Measurements from ENCODE around the gene CCDC7. TPM values are rescaled to one million over a fixed set of nuclear protein-coding genes. Genes with fewer than 3 reads are reported as not detected.

The CCDC7 gene
- total RNA-seq, 1 donor from 2014 or later: 22.8 TPM

DNA sequence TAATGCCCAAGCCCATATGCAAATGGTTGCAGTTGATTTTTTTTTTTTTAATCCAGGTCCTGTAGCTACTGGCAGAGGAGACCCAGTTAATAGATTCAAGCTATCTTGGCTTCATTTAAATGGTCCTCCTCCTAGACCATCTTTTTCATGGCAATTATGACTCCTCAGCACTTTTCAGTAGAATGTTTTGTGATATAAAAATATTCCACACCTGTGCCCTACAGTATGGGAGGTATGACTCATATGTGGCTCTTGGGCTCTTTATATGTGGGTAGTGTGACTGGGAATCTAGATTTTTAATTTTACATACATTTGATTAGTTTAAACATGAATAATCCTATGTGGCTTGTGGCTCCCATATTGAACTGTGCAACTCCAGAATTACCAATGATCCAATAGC is 432.0 kb downstream of the CCDC7 start:
- intact Hi-C loops (cut with DNase I): no loop called here
- H3K4me1 ChIP-seq: no peaks in the 10 kb centered on the region
- DNase-seq (no peak), ATAC-seq (no peak)
- no peak overlapping the region for H3K4me3 ChIP-seq
- no peaks in the 10 kb centered on the region for H3K9me3 ChIP-seq
- H3K36me3 ChIP-seq: no peaks in the 10 kb centered on the region
- H3K27me3 ChIP-seq (ENCODE audit: low read depth): no peaks in the 10 kb centered on the region
- H3K27ac ChIP-seq: no peak overlapping the region
- TF ChIP-seq CTCF (IDR thresholded peaks at IDR 0.05): no peak

DNA sequence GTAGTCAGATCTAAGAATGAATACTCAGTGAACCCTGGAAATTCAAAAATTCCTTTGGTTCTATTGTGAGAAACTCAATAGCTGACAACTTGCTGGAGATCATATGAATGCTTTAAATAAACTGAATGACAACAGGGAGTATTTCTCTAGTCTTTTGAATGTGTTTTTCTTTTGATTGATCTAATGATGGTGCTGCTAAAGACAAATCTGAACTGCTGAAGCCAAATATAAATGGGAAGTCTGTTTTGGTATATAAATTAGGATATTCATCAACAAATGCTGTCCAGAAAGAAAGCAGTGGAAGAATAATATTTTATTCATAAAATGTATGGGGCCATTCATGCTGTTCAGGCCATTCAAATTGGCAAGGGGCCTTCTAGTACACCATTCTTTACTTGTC is 432.7 kb downstream of the CCDC7 start:
- H3K9me3 ChIP-seq: no peaks in the 10 kb centered on the region
- no peak for ATAC-seq
- no peaks in the 10 kb centered on the region for H3K36me3 ChIP-seq
- no peak overlapping the region for H3K27ac ChIP-seq
- H3K27me3 ChIP-seq (ENCODE audit: low read depth): no peaks in the 10 kb centered on the region
- no peaks in the 10 kb centered on the region for H3K4me1 ChIP-seq
- no peak for TF ChIP-seq CTCF (IDR thresholded peaks at IDR 0.05)
- intact Hi-C loops (cut with DNase I): no loop called here
- no peak for DNase-seq
- H3K4me3 ChIP-seq: no peak overlapping the region

DNA sequence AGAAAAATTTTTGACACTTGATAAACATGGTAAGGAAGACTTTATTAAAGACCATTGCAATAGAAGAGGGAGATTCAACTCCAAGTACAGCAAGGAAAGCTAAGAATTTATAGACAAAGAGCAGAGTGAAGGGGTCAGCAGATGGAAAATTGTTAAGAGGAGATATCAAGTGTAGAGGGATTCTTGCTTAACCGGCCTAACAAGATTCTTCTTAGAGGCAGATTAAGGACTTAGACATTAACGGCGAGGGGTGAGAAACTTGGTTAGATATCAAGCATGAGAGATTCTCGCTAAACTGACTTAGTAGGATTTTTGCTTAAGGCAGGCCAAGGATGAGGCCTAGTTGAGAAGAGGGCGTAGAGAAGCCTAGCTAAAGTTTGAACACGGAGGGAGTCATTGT is 436.1 kb downstream of the CCDC7 start:
- DNase-seq: no peak

GRCh38 chr10:32887481-32887880 is 441.5 kb downstream of the CCDC7 start:
- H3K27ac ChIP-seq: no peak overlapping the region
- H3K4me1 ChIP-seq: no peaks in the 10 kb centered on the region
- H3K9me3 ChIP-seq: no peaks in the 10 kb centered on the region
- no peak for TF ChIP-seq CTCF (IDR thresholded peaks at IDR 0.05)
- no peak overlapping the region for H3K4me3 ChIP-seq
- DNase-seq: no peak
- intact Hi-C loops (cut with DNase I): no loop called here
- H3K36me3 ChIP-seq: no peaks in the 10 kb centered on the region
- ATAC-seq: peak in 1 of 2 donors; percentile 18
- no peaks in the 10 kb centered on the region for H3K27me3 ChIP-seq (ENCODE audit: low read depth)

More for the DNA sequence above, 436.1 kb downstream of the CCDC7 start:
- H3K4me1 ChIP-seq: no peaks in the 10 kb centered on the region
- no peaks in the 10 kb centered on the region for H3K36me3 ChIP-seq
- intact Hi-C loops (cut with DNase I): no loop called here
- no peak for TF ChIP-seq CTCF (IDR thresholded peaks at IDR 0.05)
- H3K9me3 ChIP-seq: no peaks in the 10 kb centered on the region
- no peak overlapping the region for H3K4me3 ChIP-seq
- no peak for ATAC-seq
- no peaks in the 10 kb centered on the region for H3K27me3 ChIP-seq (ENCODE audit: low read depth)
- no peak overlapping the region for H3K27ac ChIP-seq

- intact Hi-C loops (cut with DNase I): no loop called here
- Histone ChIP-seq H3K36me3 (no peaks in the 10 kb centered on the region), H3K4me3 (no peak overlapping the region), H3K27ac (no peak overlapping the region), H3K27me3 (ENCODE audit: low read depth) (no peaks in the 10 kb centered on the region), H3K4me1 (no peaks in the 10 kb centered on the region), H3K9me3 (no peaks in the 10 kb centered on the region)
- DNase-seq (no peak), ATAC-seq (no peak)
- no peak for TF ChIP-seq CTCF (IDR thresholded peaks at IDR 0.05)
These were observed 442.4 kb downstream of the CCDC7 start for GRCh38 chr10:32888161-32888927.
